ENCODE measurements around the gene DEDD2.

DNA sequence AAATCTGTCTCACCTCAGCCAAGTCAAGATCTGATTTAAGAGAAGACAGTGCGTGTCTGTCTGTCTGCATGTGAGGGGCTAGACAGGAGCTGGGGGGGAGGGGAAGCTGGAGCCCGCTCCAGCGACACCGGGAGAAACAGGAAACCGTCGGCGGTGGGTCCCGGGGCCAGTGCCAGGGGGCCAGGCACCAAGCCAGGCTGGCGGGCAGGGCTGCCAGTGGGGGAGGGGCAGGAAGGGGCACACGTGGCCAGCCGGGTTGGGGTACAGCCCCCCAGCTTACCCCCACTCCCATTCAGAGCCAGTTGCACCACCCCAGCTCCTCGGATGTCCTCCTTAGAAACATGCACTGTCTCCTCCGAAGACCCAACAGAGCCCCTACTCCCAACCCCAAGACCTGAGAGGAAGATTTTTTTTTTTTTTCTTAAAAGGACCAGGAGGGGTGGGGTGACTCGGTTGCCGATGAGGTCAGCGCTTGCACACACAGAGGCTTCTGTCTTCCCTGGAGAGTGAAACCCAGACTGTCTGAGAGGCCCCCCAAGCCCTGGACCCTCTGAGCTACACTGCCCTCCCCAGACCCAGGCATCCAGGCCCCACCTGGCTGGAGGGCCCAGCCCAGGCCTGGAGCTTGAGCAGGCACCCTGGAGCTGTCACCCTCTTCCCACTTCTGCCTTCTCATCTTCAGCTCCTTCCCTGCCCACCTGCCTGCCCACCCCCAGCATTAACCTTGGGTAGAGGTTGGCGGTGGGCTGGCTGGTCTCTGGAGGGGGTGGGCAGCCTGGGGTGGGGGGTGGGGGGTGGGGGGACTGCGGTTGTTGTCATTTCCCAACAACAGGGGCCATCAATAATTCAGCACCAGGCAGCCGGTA lies 33.4 kb upstream of the DEDD2 start:
- TF ChIP-seq POLR2A (IDR thresholded peaks at IDR 0.05) (no peak), EP300 (IDR thresholded peaks at IDR 0.05) (no peak)
